IPS-18c (cell line): ENCODE results near the gene RNF144A.

Source experiments
- H3K4me3 ChIP-seq: 2 replicates; pipeline ENCODE4 v1.7.0; 2013; ENCODE audit warnings: low read depth, mild to moderate bottlenecking, low read length, moderate library complexity; ENCODE audit not compliant: insufficient read depth
- H3K9me3 ChIP-seq: one replicate; pipeline ENCODE4 v1.6.1; 2013; ENCODE audit warnings: mild to moderate bottlenecking, low read length, moderate library complexity; ENCODE audit not compliant: control insufficient read depth, insufficient read depth

RNF144A gene

GRCh38 chr2:7016601-7017211 lies 99.5 kb downstream of the RNF144A start:
- no peaks in the 10 kb centered on the region for H3K9me3 ChIP-seq
- H3K4me3 ChIP-seq = no peak overlapping the region

- H3K4me3 ChIP-seq = no peak overlapping the region
- H3K9me3 ChIP-seq = no peaks in the 10 kb centered on the region
These were observed 100.6 kb downstream of the RNF144A start for GRCh38 chr2:7017671-7018281.

- no peaks in the 10 kb centered on the region for H3K9me3 ChIP-seq
These were observed 101.1 kb downstream of the RNF144A start for GRCh38 chr2:7018282-7018701.

GRCh38 chr2:7018767-7019166 lies 101.6 kb downstream of the RNF144A start:
- Histone ChIP-seq H3K4me3 (no peak overlapping the region), H3K9me3 (no peaks in the 10 kb centered on the region)

More at GRCh38 chr2:7018282-7018701, 101.1 kb downstream of the RNF144A start:
- H3K4me3 ChIP-seq = no peak overlapping the region

- no peaks in the 10 kb centered on the region for H3K9me3 ChIP-seq
- H3K4me3 ChIP-seq = no peak overlapping the region
These were observed 102.0 kb downstream of the RNF144A start for GRCh38 chr2:7019191-7019590.

GRCh38 chr2:7020059-7020458 lies 102.8 kb downstream of the RNF144A start:
- H3K9me3 ChIP-seq = no peaks in the 10 kb centered on the region
- H3K4me3 ChIP-seq = no peak overlapping the region

- H3K4me3 ChIP-seq = no peak overlapping the region
- no peaks in the 10 kb centered on the region for H3K9me3 ChIP-seq
These were observed 103.3 kb downstream of the RNF144A start for GRCh38 chr2:7020468-7020867.

GRCh38 chr2:7020939-7021470 lies 103.8 kb downstream of the RNF144A start:
- H3K9me3 ChIP-seq = no peaks in the 10 kb centered on the region
- no peak overlapping the region for H3K4me3 ChIP-seq

GRCh38 chr2:7022492-7023385 lies 105.5 kb downstream of the RNF144A start:
- Histone ChIP-seq H3K4me3 (no peak overlapping the region), H3K9me3 (no peaks in the 10 kb centered on the region)

GRCh38 chr2:7023542-7023941 lies 106.3 kb downstream of the RNF144A start:
- H3K9me3 ChIP-seq = no peaks in the 10 kb centered on the region
- H3K4me3 ChIP-seq = no peak overlapping the region

GRCh38 chr2:7024261-7024660 lies 107.0 kb downstream of the RNF144A start:
- no peak overlapping the region for H3K4me3 ChIP-seq

GRCh38 chr2:7025082-7025481 lies 107.9 kb downstream of the RNF144A start:
- Histone ChIP-seq H3K9me3 (no peaks in the 10 kb centered on the region), H3K4me3 (no peak overlapping the region)

More at GRCh38 chr2:7024261-7024660, 107.0 kb downstream of the RNF144A start:
- H3K9me3 ChIP-seq = no peaks in the 10 kb centered on the region

- no peak overlapping the region for H3K4me3 ChIP-seq
These were observed 109.5 kb downstream of the RNF144A start for GRCh38 chr2:7026742-7027141.

GRCh38 chr2:7027411-7027810 lies 110.2 kb downstream of the RNF144A start:
- Histone ChIP-seq H3K9me3 (no peaks in the 10 kb centered on the region), H3K4me3 (no peak overlapping the region)

More at GRCh38 chr2:7026742-7027141, 109.5 kb downstream of the RNF144A start:
- no peaks in the 10 kb centered on the region for H3K9me3 ChIP-seq

GRCh38 chr2:7027956-7028655 lies 110.9 kb downstream of the RNF144A start:
- Histone ChIP-seq H3K9me3 (no peaks in the 10 kb centered on the region), H3K4me3 (no peak overlapping the region)

GRCh38 chr2:7028846-7029245 lies 111.6 kb downstream of the RNF144A start:
- Histone ChIP-seq H3K9me3 (no peaks in the 10 kb centered on the region), H3K4me3 (no peak overlapping the region)
